Mesendoderm (in vitro differentiated cells): ENCODE measurements around the gene MSL3.

Experiments
- DNase-seq: peaks from one replicate; pipeline ENCODE4 v3.0.0; 2013
- H2AK5ac ChIP-seq: 2 replicates; pipeline ENCODE4 v1.6.1; 2013; ENCODE audit warnings: low read length, inconsistent platforms
- H2BK120ac ChIP-seq: 2 replicates; pipeline ENCODE4 v1.6.1; 2013; ENCODE audit warnings: low read depth, mild to moderate bottlenecking, low read length, moderate library complexity, mixed read lengths
- H2BK15ac ChIP-seq: replicated peaks from 2 replicates; pipeline ENCODE4 v1.6.1; 2013; ENCODE audit warnings: low read depth, mild to moderate bottlenecking, moderate library complexity
- H2BK5ac ChIP-seq: 2 replicates; pipeline ENCODE4 v1.6.1; 2013; ENCODE audit warnings: low read length, inconsistent platforms
- H3K18ac ChIP-seq: 2 replicates; pipeline ENCODE4 v1.6.1; 2013; ENCODE audit warnings: mild to moderate bottlenecking, low read length, mixed read lengths
- H3K23ac ChIP-seq: one replicate; pipeline ENCODE4 v1.6.1; 2013; ENCODE audit warnings: low read length
- H3K27ac ChIP-seq: 2 replicates; pipeline ENCODE4 v1.5.1; 2013; ENCODE audit warnings: low read depth, mild to moderate bottlenecking, inconsistent platforms, low read length, moderate library complexity
- H3K27me3 ChIP-seq: 2 replicates; pipeline ENCODE4 v1.6.1; 2013; ENCODE audit warnings: low read length, control low read depth, mild to moderate bottlenecking, inconsistent platforms; ENCODE audit not compliant: insufficient read depth, poor library complexity
- H3K36me3 ChIP-seq: 2 replicates; pipeline ENCODE4 v1.6.1; 2013; ENCODE audit warnings: low read length, inconsistent platforms; ENCODE audit not compliant: control insufficient read depth, insufficient read depth
- H3K4ac ChIP-seq: one replicate; pipeline ENCODE4 v1.6.1; 2013; ENCODE audit warnings: low read depth, mild to moderate bottlenecking, low read length, moderate library complexity
- H3K4me1 ChIP-seq: 2 replicates; pipeline ENCODE4 v1.6.1; 2013; ENCODE audit warnings: low read depth, low read length, inconsistent platforms; ENCODE audit not compliant: control insufficient read depth
- H3K4me2 ChIP-seq: 2 replicates; pipeline ENCODE4 v1.6.1; 2013; ENCODE audit warnings: low read length
- H3K4me3 ChIP-seq: 2 replicates; pipeline ENCODE4 v1.5.1; 2013; ENCODE audit warnings: mild to moderate bottlenecking, low read length
- H3K56ac ChIP-seq: one replicate; pipeline ENCODE4 v1.6.1; 2013; ENCODE audit warnings: low read length
- H3K79me1 ChIP-seq: 2 replicates; pipeline ENCODE4 v1.6.1; 2013; ENCODE audit warnings: low read length, inconsistent platforms
- H3K79me2 ChIP-seq: 2 replicates; pipeline ENCODE4 v1.6.1; 2013; ENCODE audit warnings: mild to moderate bottlenecking, low read length; ENCODE audit not compliant: control insufficient read depth, insufficient read depth
- H3K9ac ChIP-seq: 2 replicates; pipeline ENCODE4 v1.6.1; 2013; ENCODE audit warnings: low read length, inconsistent platforms
- H4K5ac ChIP-seq: one replicate; pipeline ENCODE4 v1.6.1; 2013; ENCODE audit warnings: low read length
- H4K8ac ChIP-seq: one replicate; pipeline ENCODE4 v1.6.1; 2013; ENCODE audit warnings: low read depth, mild to moderate bottlenecking, control low read depth, low read length, moderate library complexity
- WGBS: extraction: QIAGEN DNeasy Blood & Tissue Kit; methylation state at CpG from one replicate; pipeline ENCODE4 v1.1.7; 2013; ENCODE audit warnings: low lambda C conversion rate, missing lambda C conversion rate; ENCODE audit not compliant: insufficient coverage; ENCODE audit errors: extremely low coverage; 5-methylcytosine and 5-hydroxymethylcytosine counted together

Gene MSL3

DNA sequence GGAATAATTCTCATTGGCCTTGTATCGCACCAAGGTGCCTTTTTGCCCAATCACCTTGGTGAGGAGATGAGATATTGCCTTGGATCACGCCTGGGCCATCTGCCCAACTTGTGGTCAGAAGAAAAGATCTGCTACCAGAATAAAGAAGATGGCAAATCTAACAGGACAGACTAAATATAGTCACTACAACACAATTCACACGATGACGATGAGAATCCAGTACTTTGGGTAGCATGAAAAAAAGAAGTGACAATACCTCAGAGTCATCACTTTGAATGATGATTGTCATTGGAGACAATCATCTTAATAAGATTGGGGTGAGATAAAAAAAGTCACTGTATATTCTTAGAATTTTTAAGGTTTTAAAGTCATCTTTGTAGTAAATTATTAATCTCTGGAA, 7.3 kb upstream of the MSL3 start:
- DNase-seq, result no peak
- Histone ChIP-seq H3K27me3 (no peaks in the 10 kb centered on the region), H3K4me1 (no peaks in the 10 kb centered on the region), H4K5ac (no peak overlapping the region), H3K79me1 (no peaks in the 10 kb centered on the region), H2BK120ac (no peak overlapping the region), H3K27ac (no peak overlapping the region), H2AK5ac (no peak overlapping the region), H3K9ac (no peak overlapping the region), H3K79me2 (no peaks in the 10 kb centered on the region), H3K4ac (no peak overlapping the region), H3K56ac (no peak overlapping the region), H3K4me2 (no peak overlapping the region), H3K18ac (no peak overlapping the region), H2BK5ac (no peak overlapping the region), H3K4me3 (no peak overlapping the region), H4K8ac (no peak overlapping the region), H2BK15ac (no peak overlapping the region), H3K23ac (no peak overlapping the region), H3K36me3 (no peaks in the 10 kb centered on the region)
- WGBS, result no CpG with 5 or more reads among the region's 4 CpGs

DNA sequence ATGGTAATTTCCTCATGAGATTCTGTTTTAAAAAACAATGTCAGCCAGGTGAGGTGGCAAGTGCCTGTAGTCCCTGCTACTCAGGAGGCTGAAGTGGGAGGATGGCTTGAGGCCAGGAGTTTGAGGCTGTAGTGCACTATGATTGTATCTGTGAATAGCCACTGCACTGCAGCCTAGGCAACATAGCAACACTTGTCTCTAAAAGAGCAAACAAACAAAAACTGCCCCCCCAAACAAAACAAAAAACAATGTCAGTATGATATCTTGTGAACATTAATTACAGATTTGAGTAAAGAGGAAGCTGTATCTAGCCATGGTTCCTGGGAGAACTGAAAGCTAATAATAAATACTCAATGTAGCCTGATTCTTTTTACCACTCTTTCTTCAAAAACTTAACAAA, 6.8 kb upstream of the MSL3 start:
- Histone ChIP-seq H2BK5ac (no peak overlapping the region), H3K56ac (no peak overlapping the region), H4K5ac (no peak overlapping the region), H3K27ac (no peak overlapping the region), H3K79me1 (no peaks in the 10 kb centered on the region), H3K27me3 (no peaks in the 10 kb centered on the region), H3K23ac (no peak overlapping the region), H3K4me1 (no peaks in the 10 kb centered on the region), H2BK15ac (no peak overlapping the region), H3K9ac (no peak overlapping the region), H3K79me2 (no peaks in the 10 kb centered on the region), H2BK120ac (no peak overlapping the region), H3K4me2 (no peak overlapping the region), H3K36me3 (no peaks in the 10 kb centered on the region), H3K18ac (no peak overlapping the region), H3K4me3 (no peak overlapping the region), H2AK5ac (no peak overlapping the region), H4K8ac (no peak overlapping the region), H3K4ac (no peak overlapping the region)
- no peak for DNase-seq

DNA sequence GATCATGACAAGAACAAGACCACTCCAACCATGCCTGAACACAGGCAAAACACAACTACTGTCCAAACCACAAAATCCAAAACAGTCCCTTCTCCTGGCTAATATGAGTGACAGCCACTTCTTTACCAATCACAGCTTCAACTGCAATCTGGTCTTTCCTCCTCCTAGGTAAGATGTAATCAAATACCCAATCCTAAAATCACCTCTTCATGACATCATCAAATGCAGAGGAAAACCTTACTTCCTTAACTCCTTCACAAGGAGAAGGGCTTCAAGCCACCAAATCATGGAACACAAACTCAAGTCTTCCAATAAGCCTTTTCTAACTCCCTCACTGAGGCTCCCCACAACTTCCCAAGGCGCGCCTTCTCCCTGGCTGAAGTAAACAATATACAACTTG, 4.4 kb upstream of the MSL3 start:
- Histone ChIP-seq H2BK120ac (no peak overlapping the region), H4K8ac (no peak overlapping the region), H3K4me3 (no peak overlapping the region), H3K27ac (no peak overlapping the region), H3K79me1 (no peaks in the 10 kb centered on the region), H3K23ac (no peak overlapping the region), H4K5ac (no peak overlapping the region), H2BK15ac (no peak overlapping the region), H3K79me2 (no peaks in the 10 kb centered on the region), H3K4me2 (no peak overlapping the region), H3K56ac (no peak overlapping the region), H3K4ac (no peak overlapping the region), H3K4me1 (no peaks in the 10 kb centered on the region), H3K36me3 (no peaks in the 10 kb centered on the region), H2AK5ac (no peak overlapping the region), H3K27me3 (no peaks in the 10 kb centered on the region), H2BK5ac (no peak overlapping the region), H3K9ac (no peak overlapping the region), H3K18ac (no peak overlapping the region)
- no peak for DNase-seq
- no CpG with 5 or more reads among the region's 2 CpGs for WGBS

DNA sequence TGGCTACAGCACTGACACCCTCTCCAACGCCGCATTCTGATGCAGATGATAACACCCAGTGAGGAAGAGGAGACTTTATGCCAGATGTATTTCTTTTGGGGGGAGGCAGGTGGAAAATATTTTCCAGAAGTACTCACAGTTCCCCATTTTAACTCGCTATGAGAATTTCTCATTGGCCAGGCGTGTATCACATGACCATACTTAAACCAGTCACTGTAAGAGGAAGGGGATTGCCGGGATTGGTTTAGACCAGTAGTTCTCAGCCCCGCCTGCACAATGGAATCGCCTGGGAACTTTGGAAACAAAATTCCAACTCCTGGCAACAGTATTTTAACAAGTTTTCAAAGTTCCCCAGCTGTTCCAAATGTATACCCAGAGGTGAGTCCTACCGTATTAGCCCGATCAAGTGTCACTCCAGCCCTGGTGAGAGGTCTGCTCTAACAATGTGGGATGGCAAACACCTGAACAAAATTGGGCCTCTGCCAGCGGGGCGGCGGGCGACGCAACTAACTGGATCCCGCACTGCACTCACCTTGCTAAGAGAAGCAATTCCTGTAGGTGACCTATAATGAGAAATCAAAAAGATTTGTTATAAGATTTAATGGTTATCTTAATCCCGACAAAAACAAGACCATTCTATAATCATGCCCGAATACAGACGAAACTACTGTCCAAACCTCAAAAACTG, 2.9 kb upstream of the MSL3 start:
- H3K27ac ChIP-seq, result no peak overlapping the region
- no peak overlapping the region for H3K4ac ChIP-seq
- no peak overlapping the region for H4K8ac ChIP-seq
- no peak overlapping the region for H3K23ac ChIP-seq
- no peaks in the 10 kb centered on the region for H3K79me2 ChIP-seq
- no CpG with 5 or more reads among the region's 18 CpGs for WGBS
- no peak overlapping the region for H3K9ac ChIP-seq
- H2BK120ac ChIP-seq, result no peak overlapping the region
- no peak overlapping the region for H3K4me2 ChIP-seq
- no peak overlapping the region for H3K4me3 ChIP-seq
- no peak overlapping the region for H2BK5ac ChIP-seq
- H3K4me1 ChIP-seq, result no peaks in the 10 kb centered on the region
- H4K5ac ChIP-seq, result no peak overlapping the region
- H3K56ac ChIP-seq, result no peak overlapping the region
- H3K27me3 ChIP-seq, result no peaks in the 10 kb centered on the region
- no peaks in the 10 kb centered on the region for H3K36me3 ChIP-seq
- no peaks in the 10 kb centered on the region for H3K79me1 ChIP-seq
- no peak overlapping the region for H2BK15ac ChIP-seq
- H2AK5ac ChIP-seq, result no peak overlapping the region
- no peak overlapping the region for H3K18ac ChIP-seq
- no peak for DNase-seq

DNA sequence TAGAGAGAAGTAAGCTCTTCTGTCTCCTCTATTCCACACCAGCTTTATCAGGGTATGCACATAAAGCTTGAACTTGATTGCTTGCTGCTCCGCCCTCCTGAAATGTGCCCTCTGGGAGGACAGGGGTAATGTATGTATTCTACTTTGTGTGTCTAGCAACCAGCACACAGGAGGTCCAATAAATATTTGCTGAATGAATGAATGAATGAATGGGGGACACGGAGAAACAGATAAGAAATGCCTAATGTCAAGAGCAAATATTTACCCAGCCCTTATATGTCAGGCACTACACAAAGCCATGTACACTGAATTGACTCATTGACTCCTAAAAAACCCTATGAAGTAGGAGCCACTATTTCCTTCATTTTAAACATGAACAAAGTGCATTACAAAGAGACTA, 2.3 kb upstream of the MSL3 start:
- Histone ChIP-seq H3K79me2 (no peaks in the 10 kb centered on the region), H2BK120ac (no peak overlapping the region), H3K4me3 (no peak overlapping the region), H3K23ac (no peak overlapping the region), H3K4me2 (no peak overlapping the region), H3K27me3 (no peaks in the 10 kb centered on the region), H2BK5ac (no peak overlapping the region), H3K4me1 (no peaks in the 10 kb centered on the region), H2AK5ac (no peak overlapping the region), H3K4ac (no peak overlapping the region), H3K27ac (no peak overlapping the region), H3K79me1 (no peaks in the 10 kb centered on the region), H4K8ac (no peak overlapping the region), H4K5ac (no peak overlapping the region), H3K9ac (no peak overlapping the region), H3K56ac (no peak overlapping the region), H3K18ac (no peak overlapping the region), H3K36me3 (no peaks in the 10 kb centered on the region), H2BK15ac (no peak overlapping the region)
- no peak for DNase-seq
- WGBS, result no CpG with 5 or more reads among the region's 2 CpGs
